HG03432 (cell line): ENCODE data around the gene STRIP2.

ENCODE experiments used
- ATAC-seq: cut with Tn5 transposase; IDR thresholded peaks from one replicate; pipeline ENCODE4 v1.9.1; 2021; ENCODE audit warnings: mild to moderate bottlenecking, moderate library complexity; ENCODE audit not compliant: unreplicated experiment

STRIP2 gene

GRCh38 chr7:129489491-129489890 lies 55.3 kb downstream of the STRIP2 start:
- ATAC-seq, result no peak

- ATAC-seq, result no peak
Measured at GRCh38 chr7:129492391-129492790, 58.2 kb downstream of the STRIP2 start.

GRCh38 chr7:129493555-129493954 lies 59.3 kb downstream of the STRIP2 start:
- peak; percentile 27 for ATAC-seq

GRCh38 chr7:129494041-129494440 lies 59.8 kb downstream of the STRIP2 start:
- peak; percentile 65 for ATAC-seq

GRCh38 chr7:129495987-129496386 lies 61.8 kb downstream of the STRIP2 start:
- no peak for ATAC-seq

DNA sequence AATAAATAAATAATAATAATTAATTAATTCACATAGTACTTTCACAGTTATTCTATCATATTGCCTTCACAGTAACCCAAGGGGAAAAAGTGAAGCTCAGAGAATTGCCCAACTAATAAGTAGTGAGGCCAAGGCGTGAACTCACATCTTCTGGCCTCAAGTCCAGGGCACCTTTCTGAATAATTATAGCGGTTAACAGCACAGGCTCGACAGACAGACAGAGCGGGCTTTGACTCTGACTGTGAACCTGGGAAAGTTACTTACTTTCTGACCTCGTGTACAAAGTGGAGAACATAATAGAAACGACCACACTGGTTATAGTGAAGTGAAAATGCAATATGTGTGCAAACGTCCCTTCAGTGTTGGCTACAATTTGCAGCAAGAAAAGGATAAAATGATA lies 62.4 kb downstream of the STRIP2 start:
- no peak for ATAC-seq

DNA sequence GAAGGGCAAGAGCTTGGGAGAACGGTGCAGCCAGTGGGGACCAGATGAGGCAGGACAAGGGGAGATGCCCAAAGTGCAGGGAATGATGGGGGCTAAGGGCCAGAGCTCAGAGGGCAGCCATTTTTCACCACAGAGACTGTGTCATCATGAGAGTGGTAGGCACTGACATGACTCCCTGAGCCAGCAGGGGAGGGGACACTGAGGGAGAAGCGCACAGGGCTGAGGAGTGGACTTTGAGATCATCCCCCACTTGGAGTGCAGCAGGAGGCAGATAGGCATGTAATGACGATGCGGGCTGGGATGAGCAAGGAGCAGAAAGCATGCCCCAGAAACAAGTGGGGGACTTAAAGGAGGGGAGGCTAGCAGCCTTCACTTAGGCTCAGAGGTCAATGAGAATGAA lies 62.9 kb downstream of the STRIP2 start:
- no peak for ATAC-seq

DNA sequence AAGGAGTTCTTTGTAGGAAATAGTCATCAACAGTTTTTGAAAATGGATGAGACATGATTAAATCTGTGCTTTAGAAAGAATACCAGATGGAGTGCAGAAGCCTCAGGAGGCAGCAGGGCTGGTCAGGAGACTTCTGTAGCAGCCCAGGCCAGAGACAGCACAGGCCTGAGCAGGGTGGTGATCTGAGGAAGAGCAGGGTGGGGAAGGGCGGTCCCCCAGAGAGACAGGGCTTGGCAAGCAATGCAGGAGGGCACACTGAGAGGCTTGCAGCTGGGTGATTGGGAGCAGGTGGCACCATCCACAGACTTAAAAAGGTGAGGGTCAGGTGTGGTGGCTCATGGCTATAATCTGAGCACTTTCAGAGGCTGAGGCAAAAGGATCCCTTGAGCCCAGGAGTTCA lies 63.8 kb downstream of the STRIP2 start:
- ATAC-seq, result no peak

DNA sequence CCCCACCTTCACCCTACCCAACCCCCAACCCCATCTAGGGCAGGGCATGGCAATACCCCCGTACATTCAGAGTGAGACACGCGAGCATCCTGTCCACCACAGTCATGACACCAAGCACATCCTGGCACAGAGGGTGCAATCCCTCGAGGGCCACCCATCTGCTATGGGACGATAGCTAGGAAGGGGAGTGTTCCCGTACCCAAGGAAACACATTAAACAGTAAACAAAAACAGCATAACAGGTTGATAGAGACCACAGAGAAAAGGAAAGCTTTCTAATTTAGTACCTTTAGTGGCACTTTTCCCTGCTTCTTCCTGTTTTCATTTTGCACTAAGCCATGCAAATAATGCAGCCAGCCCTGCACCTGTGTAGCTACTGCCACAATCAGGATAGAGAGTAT lies 65.8 kb downstream of the STRIP2 start:
- no peak for ATAC-seq

GRCh38 chr7:129501760-129502707 lies 67.8 kb downstream of the STRIP2 start, which contains the start of gene SMKR1:
Gene SMKR1 (plus strand): TSS chr7:129502531. CDS start chr7:129502825, 294 bp downstream.
- ATAC-seq, result peak; percentile 85

- no peak for ATAC-seq
Measured at GRCh38 chr7:129502708-129503685, 68.8 kb downstream of the STRIP2 start.

- no peak for ATAC-seq
Measured at GRCh38 chr7:129503725-129504124, 69.5 kb downstream of the STRIP2 start.

GRCh38 chr7:129512192-129512591 lies 78.0 kb downstream of the STRIP2 start:
- ATAC-seq, result no peak

GRCh38 chr7:129513546-129513945 lies 79.3 kb downstream of the STRIP2 start:
- no peak for ATAC-seq

- ATAC-seq, result no peak
Measured at GRCh38 chr7:129514683-129515082, 80.5 kb downstream of the STRIP2 start.

GRCh38 chr7:129515381-129515780 lies 81.1 kb downstream of the STRIP2 start:
- ATAC-seq, result no peak

DNA sequence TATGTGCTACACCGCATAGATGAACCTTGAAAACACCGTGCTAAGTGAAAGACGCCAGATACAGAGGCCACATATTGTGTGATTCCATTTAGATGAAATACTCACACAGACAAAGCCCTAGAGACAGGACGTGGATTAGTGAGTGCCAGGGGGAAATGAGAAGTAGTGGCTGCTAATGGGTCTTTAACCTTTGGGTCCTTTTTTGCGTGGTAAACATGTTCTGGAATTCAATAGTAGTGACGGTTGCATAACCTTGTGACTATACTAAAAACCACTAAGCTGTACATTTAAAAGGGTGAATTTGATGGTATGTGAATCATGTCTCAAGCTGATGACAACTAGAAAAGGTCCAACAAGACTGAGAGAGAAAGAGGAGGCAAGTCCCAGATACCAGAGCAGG lies 83.7 kb downstream of the STRIP2 start:
- ATAC-seq, result no peak

GRCh38 chr7:129519464-129519863 lies 85.2 kb downstream of the STRIP2 start:
- ATAC-seq, result no peak

DNA sequence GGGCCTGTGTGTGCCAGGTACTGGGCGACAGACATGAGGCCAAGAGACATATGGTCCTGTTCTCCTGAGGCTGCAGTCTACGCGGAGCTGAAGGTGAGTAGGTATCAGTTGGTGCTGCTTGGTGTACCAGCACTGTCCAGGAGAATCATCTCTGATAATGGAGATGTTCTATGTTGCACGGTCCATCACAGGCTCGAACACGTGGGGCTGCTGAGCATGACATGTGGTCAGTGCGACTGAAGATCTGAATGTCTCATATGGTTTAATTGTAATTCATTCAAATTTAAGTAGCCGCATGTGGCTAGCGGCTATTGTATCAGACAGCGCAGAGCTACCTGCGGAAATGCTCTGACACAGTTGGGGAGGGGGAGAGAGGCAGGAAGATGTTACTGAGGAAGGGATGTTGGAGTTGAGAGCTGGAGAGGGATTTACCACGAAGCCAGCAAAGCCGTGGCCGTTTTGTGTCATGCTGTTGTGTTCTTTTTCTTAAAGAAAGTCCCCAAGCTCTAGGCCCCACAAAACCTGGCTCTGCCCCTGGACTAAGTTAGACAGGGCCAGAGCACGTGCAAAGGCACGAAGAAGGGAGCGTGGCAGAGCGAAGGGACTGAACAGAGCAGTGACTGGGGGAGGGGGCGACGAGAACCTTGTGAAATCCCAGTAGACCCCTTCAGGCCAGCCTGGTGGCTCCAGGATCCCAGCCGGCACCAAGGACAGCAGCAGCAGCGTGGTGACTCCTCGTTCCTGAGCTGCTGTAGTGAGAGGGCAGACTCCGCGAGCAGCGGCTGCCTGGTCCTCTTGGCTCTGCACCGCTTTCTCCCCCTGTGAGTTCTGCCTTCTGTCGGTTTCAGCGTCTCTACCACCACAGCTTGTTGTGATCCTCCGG lies 88.1 kb downstream of the STRIP2 start:
- ATAC-seq, result no peak

GRCh38 chr7:129522971-129523340 lies 88.7 kb downstream of the STRIP2 start:
- no peak for ATAC-seq
